Endothelial cell (in vitro differentiated cells): ENCODE measurements around the gene FAM222A. TPM values are rescaled to one million over a fixed set of nuclear protein-coding genes. Genes with fewer than 3 reads are reported as not detected.

Source experiments
- DNase-seq: peaks from one replicate; pipeline ENCODE4 v3.0.0; 2021; ENCODE audit warnings: low spot score
- H3K27ac Mint-ChIP-seq: one replicate; pipeline ENCODE4 v1.8.0; 2021; ENCODE audit warnings: mixed read lengths, inconsistent platforms; ENCODE audit not compliant: unreplicated experiment
- H3K27me3 Mint-ChIP-seq: one replicate; pipeline ENCODE4 v1.8.0; 2021; ENCODE audit warnings: mild to moderate bottlenecking, moderate library complexity, mixed read lengths, inconsistent platforms; ENCODE audit not compliant: unreplicated experiment
- H3K36me3 Mint-ChIP-seq: one replicate; pipeline ENCODE4 v1.8.0; 2021; ENCODE audit warnings: mild to moderate bottlenecking, low read depth, mixed read lengths, inconsistent platforms; ENCODE audit not compliant: unreplicated experiment
- H3K4me1 Mint-ChIP-seq: one replicate; pipeline ENCODE4 v1.8.0; 2021; ENCODE audit warnings: mild to moderate bottlenecking, mixed read lengths, inconsistent platforms; ENCODE audit not compliant: unreplicated experiment
- H3K4me3 Mint-ChIP-seq: one replicate; pipeline ENCODE4 v1.8.0; 2021; ENCODE audit warnings: mild to moderate bottlenecking, mixed read lengths, inconsistent platforms; ENCODE audit not compliant: unreplicated experiment
- H3K9me3 Mint-ChIP-seq: one replicate; pipeline ENCODE4 v1.8.0; 2021; ENCODE audit warnings: mixed read lengths, inconsistent platforms; ENCODE audit not compliant: unreplicated experiment
- CTCF ChIP-seq: fragments of 200-600 bp; sonication (generic); IDR thresholded peaks from one replicate; pipeline ENCODE4 v1.5.0; 2021; ENCODE audit warnings: antibody characterized with exemption; ENCODE audit not compliant: unreplicated experiment
- total RNA-seq: library from RNA; stranded (reverse); fragmentation: NEBNext Ultra II Directional; extraction: Animal tissue kit (Norgen Biotek cat#: 25700); gene quantifications from one replicate; pipeline ENCODE4 v1.2.1, GENCODE V29; 2021; ENCODE audit not compliant: unreplicated experiment

The FAM222A gene
- total RNA-seq, 1 donor from 2014 or later, result 14.2 TPM

GRCh38 chr12:109800536-109800935 is 86.9 kb downstream of the FAM222A start:
- Mint-ChIP-seq H3K9me3 (no peaks in the 10 kb centered on the region), H3K27me3 (peaks cover 4% of the 10 kb centered on the region), H3K36me3 (peaks cover 9% of the 10 kb centered on the region), H3K4me3 (no peak overlapping the region), H3K4me1 (no peaks in the 10 kb centered on the region), H3K27ac (no peak overlapping the region)
- no peak for TF ChIP-seq CTCF
- no peak for DNase-seq

GRCh38 chr12:109802828-109803227 is 89.2 kb downstream of the FAM222A start:
- no peak for TF ChIP-seq CTCF
- Mint-ChIP-seq H3K27me3 (peaks cover 3% of the 10 kb centered on the region), H3K4me3 (no peak overlapping the region), H3K27ac (no peak overlapping the region), H3K36me3 (peaks cover 7% of the 10 kb centered on the region), H3K9me3 (no peaks in the 10 kb centered on the region), H3K4me1 (no peaks in the 10 kb centered on the region)
- DNase-seq, result no peak

GRCh38 chr12:109803678-109804077 is 90.1 kb downstream of the FAM222A start:
- H3K27ac Mint-ChIP-seq, result no peak overlapping the region
- no peak for TF ChIP-seq CTCF
- no peaks in the 10 kb centered on the region for H3K4me1 Mint-ChIP-seq
- no peaks in the 10 kb centered on the region for H3K9me3 Mint-ChIP-seq
- H3K36me3 Mint-ChIP-seq, result no peaks in the 10 kb centered on the region
- no peak for DNase-seq
- H3K4me3 Mint-ChIP-seq, result no peak overlapping the region
- H3K27me3 Mint-ChIP-seq, result peaks cover 3% of the 10 kb centered on the region

GRCh38 chr12:109804820-109805761 is 91.5 kb downstream of the FAM222A start:
- peak; percentile 98 for TF ChIP-seq CTCF
- Mint-ChIP-seq H3K4me1 (no peaks in the 10 kb centered on the region), H3K36me3 (no peaks in the 10 kb centered on the region), H3K4me3 (no peak overlapping the region), H3K27me3 (no peaks in the 10 kb centered on the region), H3K9me3 (no peaks in the 10 kb centered on the region), H3K27ac (no peak overlapping the region)
- DNase-seq, result peak; percentile 70
